ENCODE results near the gene SYTL3. TPM values are rescaled to one million over a fixed set of nuclear protein-coding genes. Genes with fewer than 3 reads are reported as not detected.
A peak's percentile ranks its signal among the peaks of the same experiment; 100 is the strongest.
"Not testable (repeated sequence)": the region's sequence is repeated elsewhere in the genome, so short reads cannot be mapped to it uniquely, and the experiment has no call there.

SYTL3 gene
- total RNA-seq, 1 experiment from 2014 or later, result 0.86 TPM

DNA sequence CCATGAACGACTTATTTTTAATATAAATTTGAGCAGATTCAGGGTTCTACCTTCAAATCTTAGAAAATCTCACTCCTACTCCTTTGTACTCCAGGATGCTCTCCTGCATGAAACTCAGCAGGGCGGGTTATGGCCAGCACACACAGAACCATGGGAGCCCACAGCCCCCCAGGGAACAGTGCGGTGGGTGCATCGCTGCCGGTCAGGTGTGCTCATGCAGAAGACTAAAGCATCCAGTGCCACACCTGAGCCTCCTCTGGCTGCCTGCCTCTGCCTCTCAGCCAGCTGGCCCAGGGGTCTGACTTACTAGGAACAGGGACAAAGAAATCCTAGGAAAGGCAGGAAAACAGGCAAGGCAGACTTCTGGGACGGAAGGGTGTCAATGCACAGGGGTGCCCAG is 137.5 kb downstream of the SYTL3 start:
- intact Hi-C loops (cut with micrococcal nuclease; ENCODE audit: unreplicated experiment), result no loop called here
- peaks cover 93% of the 10 kb centered on the region for H3K36me3 Mint-ChIP-seq (ENCODE audit: insufficient read depth, unreplicated experiment)
- no peak overlapping the region for H3K27ac Mint-ChIP-seq (ENCODE audit: unreplicated experiment)
- Histone ChIP-seq H3K36me3 (ENCODE audit: control insufficient read depth, insufficient read depth, low read length) (peaks cover 6% of the 10 kb centered on the region), H3K9me3 (no peaks in the 10 kb centered on the region), H3K4me3 (ENCODE audit: low read depth, low read length) (no peak overlapping the region), H3K27me3 (replicated peaks; ENCODE audit: control insufficient read depth, insufficient read depth, low read length) (no peaks in the 10 kb centered on the region), H3K4me1 (peaks cover 6% of the 10 kb centered on the region; the same call in 1 of the 2 replicates)
- ChIA-PET POLR2A (no interaction called here), CTCF (no interaction called here)
- no peak for DNase-seq
- peaks cover 1% of the 10 kb centered on the region for H3K4me1 Mint-ChIP-seq (ENCODE audit: low read depth, unreplicated experiment)
- H3K9me3 Mint-ChIP-seq (ENCODE audit: unreplicated experiment), result no peaks in the 10 kb centered on the region
- no TSS peak for BruUV-seq (replicated peaks)
- TF ChIP-seq, protein P1, sequence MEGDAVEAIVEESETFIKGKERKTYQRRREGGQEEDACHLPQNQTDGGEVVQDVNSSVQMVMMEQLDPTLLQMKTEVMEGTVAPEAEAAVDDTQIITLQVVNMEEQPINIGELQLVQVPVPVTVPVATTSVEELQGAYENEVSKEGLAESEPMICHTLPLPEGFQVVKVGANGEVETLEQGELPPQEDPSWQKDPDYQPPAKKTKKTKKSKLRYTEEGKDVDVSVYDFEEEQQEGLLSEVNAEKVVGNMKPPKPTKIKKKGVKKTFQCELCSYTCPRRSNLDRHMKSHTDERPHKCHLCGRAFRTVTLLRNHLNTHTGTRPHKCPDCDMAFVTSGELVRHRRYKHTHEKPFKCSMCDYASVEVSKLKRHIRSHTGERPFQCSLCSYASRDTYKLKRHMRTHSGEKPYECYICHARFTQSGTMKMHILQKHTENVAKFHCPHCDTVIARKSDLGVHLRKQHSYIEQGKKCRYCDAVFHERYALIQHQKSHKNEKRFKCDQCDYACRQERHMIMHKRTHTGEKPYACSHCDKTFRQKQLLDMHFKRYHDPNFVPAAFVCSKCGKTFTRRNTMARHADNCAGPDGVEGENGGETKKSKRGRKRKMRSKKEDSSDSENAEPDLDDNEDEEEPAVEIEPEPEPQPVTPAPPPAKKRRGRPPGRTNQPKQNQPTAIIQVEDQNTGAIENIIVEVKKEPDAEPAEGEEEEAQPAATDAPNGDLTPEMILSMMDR (IDR thresholded peaks at IDR 0.05; ENCODE audit: insufficient read depth in 1 of 2, low read depth in 1 of 2, low read length in 1 of 2, severe bottlenecking in 1 of 2, unreplicated experiment in 1 of 2), result no peak
- H3K27me3 Mint-ChIP-seq (ENCODE audit: insufficient read depth, unreplicated experiment), result no peaks in the 10 kb centered on the region
- no peak overlapping the region for H3K4me3 Mint-ChIP-seq (ENCODE audit: unreplicated experiment)

DNA sequence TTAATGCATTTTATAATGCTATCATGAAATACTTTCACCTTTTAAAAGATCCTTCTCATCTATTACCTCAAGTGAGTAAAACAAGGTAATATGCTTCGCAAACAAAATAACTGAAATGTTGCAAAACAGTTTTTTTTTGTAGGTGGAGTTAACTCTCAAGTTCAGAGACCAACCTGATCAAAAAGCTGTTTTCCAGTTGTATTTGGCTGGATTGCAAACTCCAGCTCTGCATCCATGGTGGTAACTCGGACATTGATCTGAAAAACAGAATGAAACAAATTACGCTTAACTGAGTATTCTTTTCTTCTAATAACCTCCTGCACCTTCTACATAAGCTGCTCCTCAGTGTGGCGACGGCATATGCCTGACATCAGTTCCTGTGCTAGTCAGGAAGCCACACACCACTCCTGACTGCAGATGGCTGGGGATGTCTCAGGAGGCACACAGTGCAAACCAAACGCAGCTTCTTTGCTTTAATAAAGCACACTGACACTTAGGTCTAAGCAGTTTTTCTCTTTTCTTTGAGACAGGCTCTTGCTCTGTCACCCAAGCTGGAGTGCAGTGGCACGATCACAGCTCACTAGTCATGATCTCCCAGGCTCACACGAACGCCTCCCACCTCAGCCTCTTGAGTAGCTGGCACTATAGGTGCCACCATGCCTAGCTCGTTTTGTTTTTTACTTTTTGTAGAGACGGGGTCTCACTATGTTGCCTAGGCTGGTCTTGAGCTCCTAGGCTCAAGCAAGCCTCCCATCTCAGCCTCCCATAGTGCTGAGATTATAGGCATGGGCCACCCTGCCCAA is 139.5 kb downstream of the SYTL3 start:
- Histone ChIP-seq H3K4me3 (ENCODE audit: low read depth, low read length) (no peak overlapping the region), H3K9me3 (no peaks in the 10 kb centered on the region), H3K27me3 (replicated peaks; ENCODE audit: control insufficient read depth, insufficient read depth, low read length) (no peaks in the 10 kb centered on the region), H3K36me3 (ENCODE audit: control insufficient read depth, insufficient read depth, low read length) (peaks cover 6% of the 10 kb centered on the region), H3K4me1 (peaks cover 7% of the 10 kb centered on the region; the same call in 1 of the 2 replicates)
- no peaks in the 10 kb centered on the region for H3K9me3 Mint-ChIP-seq (ENCODE audit: unreplicated experiment)
- H3K4me1 Mint-ChIP-seq (ENCODE audit: low read depth, unreplicated experiment), result no peaks in the 10 kb centered on the region
- intact Hi-C loops (cut with micrococcal nuclease; ENCODE audit: unreplicated experiment), result no loop called here
- BruUV-seq (replicated peaks), result no TSS peak
- H3K36me3 Mint-ChIP-seq (ENCODE audit: insufficient read depth, unreplicated experiment), result peaks cover 92% of the 10 kb centered on the region
- TF ChIP-seq, protein P1 (IDR thresholded peaks at IDR 0.05; ENCODE audit: insufficient read depth in 1 of 2, low read depth in 1 of 2, low read length in 1 of 2, severe bottlenecking in 1 of 2, unreplicated experiment in 1 of 2), result no peak
- ChIA-PET POLR2A (no interaction called here), CTCF (no interaction called here)
- H3K27me3 Mint-ChIP-seq (ENCODE audit: insufficient read depth, unreplicated experiment), result no peaks in the 10 kb centered on the region
- H3K4me3 Mint-ChIP-seq (ENCODE audit: unreplicated experiment), result no peak overlapping the region
- DNase-seq, result no peak
- peak overlapping the region; percentile 50 for H3K27ac Mint-ChIP-seq (ENCODE audit: unreplicated experiment)

DNA sequence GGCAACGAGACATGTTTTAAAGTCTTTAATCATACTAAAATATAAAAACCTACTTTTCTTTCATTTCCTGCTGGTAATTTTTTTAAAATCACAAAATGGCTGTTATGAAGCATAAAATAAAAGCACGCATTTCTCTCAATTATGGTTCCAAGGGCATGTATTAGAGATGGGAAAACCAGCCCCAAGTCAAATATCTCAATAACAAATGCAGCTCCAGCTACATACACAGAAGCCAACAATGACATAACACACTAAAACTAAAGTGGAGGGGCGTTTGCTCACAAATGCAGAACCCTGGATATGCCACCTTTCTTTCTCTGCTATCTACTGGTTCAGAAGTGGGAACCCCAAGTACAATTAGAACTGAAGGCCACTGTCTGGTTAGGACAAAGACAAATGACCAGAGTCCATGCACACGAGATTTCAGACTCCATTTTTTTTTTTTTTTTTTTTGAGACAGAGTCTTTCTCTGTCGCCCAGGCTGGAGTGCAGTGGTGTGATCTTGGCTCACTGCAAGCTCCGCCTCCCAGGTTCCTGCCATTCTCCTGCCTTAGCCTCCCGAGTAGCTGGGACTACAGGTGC is 141.5 kb downstream of the SYTL3 start:
- POLR2A ChIA-PET, result no interaction called here
- Histone ChIP-seq H3K9me3 (no peaks in the 10 kb centered on the region), H3K27me3 (replicated peaks; ENCODE audit: control insufficient read depth, insufficient read depth, low read length) (no peaks in the 10 kb centered on the region), H3K4me1 (peaks cover 16% of the 10 kb centered on the region; the same call in 1 of the 2 replicates), H3K4me3 (ENCODE audit: low read depth, low read length) (no peak overlapping the region), H3K36me3 (ENCODE audit: control insufficient read depth, insufficient read depth, low read length) (peaks cover 6% of the 10 kb centered on the region; the same call in 1 of the 2 replicates)
- BruUV-seq (replicated peaks), result no TSS peak
- Mint-ChIP-seq H3K4me1 (ENCODE audit: low read depth, unreplicated experiment) (no peaks in the 10 kb centered on the region), H3K27me3 (ENCODE audit: insufficient read depth, unreplicated experiment) (no peaks in the 10 kb centered on the region), H3K36me3 (ENCODE audit: insufficient read depth, unreplicated experiment) (peaks cover 89% of the 10 kb centered on the region), H3K4me3 (ENCODE audit: unreplicated experiment) (no peak overlapping the region), H3K9me3 (ENCODE audit: unreplicated experiment) (no peaks in the 10 kb centered on the region), H3K27ac (ENCODE audit: unreplicated experiment) (peak overlapping the region; percentile 50)
- CTCF ChIA-PET, result no interaction called here
- TF ChIP-seq, protein P1 (IDR thresholded peaks at IDR 0.05; ENCODE audit: insufficient read depth in 1 of 2, low read depth in 1 of 2, low read length in 1 of 2, severe bottlenecking in 1 of 2, unreplicated experiment in 1 of 2), result no peak
- DNase-seq, result no peak
- intact Hi-C loops (cut with micrococcal nuclease; ENCODE audit: unreplicated experiment), result no loop called here

DNA sequence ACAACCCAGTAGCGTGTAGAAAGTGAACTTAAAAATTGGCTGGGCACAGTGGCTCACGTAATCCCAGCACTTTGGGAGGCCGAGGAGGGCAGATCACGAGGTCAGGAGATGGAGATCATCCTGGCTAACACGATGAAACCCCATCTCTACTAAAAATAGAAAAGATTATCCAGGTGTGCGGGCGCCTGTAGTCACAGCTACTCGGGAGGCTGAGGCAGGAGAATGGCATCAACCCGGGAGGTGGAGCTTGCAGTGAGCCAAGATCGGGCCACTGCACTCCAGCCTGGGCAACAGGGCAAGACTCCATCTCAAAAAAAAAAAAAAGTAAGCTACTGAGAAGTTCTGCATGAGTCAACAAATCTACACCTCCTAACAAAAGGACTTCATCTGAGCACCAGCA is 142.7 kb downstream of the SYTL3 start:
- POLR2A ChIA-PET; H3K4me3 ChIP-seq (ENCODE audit: low read depth, low read length); DNase-seq; H3K4me1 Mint-ChIP-seq (ENCODE audit: low read depth, unreplicated experiment); BruUV-seq (replicated peaks); H3K9me3 ChIP-seq; H3K27ac Mint-ChIP-seq (ENCODE audit: unreplicated experiment); H3K27me3 ChIP-seq (replicated peaks; ENCODE audit: control insufficient read depth, insufficient read depth, low read length); H3K4me3 Mint-ChIP-seq (ENCODE audit: unreplicated experiment); H3K27me3 Mint-ChIP-seq (ENCODE audit: insufficient read depth, unreplicated experiment); H3K36me3 ChIP-seq (ENCODE audit: control insufficient read depth, insufficient read depth, low read length); H3K9me3 Mint-ChIP-seq (ENCODE audit: unreplicated experiment): not testable (repeated sequence)
- peaks cover 89% of the 10 kb centered on the region for H3K36me3 Mint-ChIP-seq (ENCODE audit: insufficient read depth, unreplicated experiment)
- peaks cover 23% of the 10 kb centered on the region for H3K4me1 ChIP-seq
- CTCF ChIA-PET, result interaction anchor here (1.6 kb wide), 1 partner anchor 166 kb away, joined by 4 read pairs; no protein-coding TSS in a partner anchor
- intact Hi-C loops (cut with micrococcal nuclease; ENCODE audit: unreplicated experiment), result loop anchor here (2.0 kb wide), 1 partner anchor 22 kb away; no protein-coding TSS in a partner anchor

Measured in Caco-2 (cell line).